Amniotic epithelial cell (primary cell): ENCODE measurements around the gene NT5C1B.

Experiments used
- DNase-seq: peaks from one replicate; pipeline ENCODE4 v3.0.0-alpha.2; 2010; ENCODE audit warnings: low read depth

NT5C1B gene

DNA sequence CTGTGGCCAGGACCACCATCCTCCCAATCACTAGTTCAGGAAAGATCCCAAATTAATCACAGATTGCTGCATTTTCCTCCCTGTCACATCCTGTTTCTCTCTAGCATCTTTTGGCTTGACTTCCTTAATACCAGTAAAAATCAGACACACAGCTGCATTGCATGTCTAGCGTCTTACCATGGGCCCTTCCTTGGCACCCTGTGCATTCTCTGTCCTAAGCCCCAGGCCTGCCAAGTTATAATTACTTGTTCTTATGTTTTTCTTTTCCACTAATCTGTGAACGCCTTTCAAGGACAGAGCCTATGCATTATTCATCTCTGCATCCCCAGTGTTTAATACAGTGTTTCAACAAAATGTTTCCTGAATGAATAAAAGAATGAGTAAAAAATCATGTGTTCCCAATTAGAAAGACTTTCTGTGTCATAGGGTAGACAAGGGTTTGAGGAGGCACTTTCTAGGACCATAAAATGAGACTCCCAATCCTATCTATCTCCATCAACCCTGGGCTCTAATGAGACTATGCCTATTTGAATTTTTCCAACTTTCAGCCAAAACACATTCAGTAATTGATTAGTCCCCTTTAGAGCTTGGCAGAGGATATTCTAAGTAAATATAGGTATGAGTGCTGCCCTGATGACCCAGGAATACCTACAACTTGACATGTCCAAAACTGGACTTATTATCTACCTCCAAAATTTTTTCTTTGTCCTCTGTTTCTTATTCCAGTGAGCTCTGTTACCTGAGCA is 10.3 kb upstream of the NT5C1B start:
- DNase-seq = no peak

- no peak for DNase-seq
Observed at GRCh38 chr2:18598848-18599484, 9.6 kb upstream of the NT5C1B start.

DNA sequence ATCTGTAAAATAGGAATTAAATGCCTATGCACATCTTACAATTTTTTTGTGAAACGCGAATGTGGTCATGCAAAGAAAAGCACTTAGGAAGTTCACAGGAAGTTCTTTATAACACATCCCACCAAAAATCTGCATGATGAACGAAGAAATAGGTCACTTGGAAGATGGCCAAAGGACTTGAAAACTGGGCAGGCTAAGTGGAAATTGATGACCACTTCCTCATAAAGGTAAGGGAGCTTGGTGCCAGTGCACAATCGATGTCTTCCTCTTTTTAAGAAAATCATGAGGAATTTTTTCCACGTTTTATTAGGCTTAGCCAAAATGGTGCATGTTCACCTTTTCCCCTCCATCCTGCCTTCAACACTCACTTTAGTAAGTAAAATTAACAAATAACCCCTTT is 8.2 kb upstream of the NT5C1B start:
- DNase-seq = no peak

DNA sequence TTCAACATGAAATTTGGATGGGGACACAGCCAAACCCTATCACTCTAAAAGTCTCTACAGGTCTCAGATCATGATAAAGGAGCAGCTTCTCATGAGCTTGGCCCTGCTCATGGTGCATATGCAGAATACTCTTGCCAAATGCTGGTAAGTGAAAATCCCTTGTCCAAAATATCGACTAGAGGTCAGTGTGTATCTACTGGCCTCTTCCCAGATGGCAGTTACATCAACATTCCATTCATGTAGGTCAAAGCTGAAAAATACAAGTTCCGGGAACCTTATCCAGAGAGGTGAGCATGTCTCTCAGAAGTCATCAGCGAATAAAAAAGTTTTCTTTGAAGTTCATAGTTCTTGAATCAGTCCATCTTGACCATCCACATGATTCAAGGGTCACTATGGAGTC is 7.6 kb upstream of the NT5C1B start:
- DNase-seq = no peak

GRCh38 chr2:18593496-18593895 is 4.1 kb upstream of the NT5C1B start:
- peak; percentile 15 for DNase-seq

- DNase-seq = no peak
Observed at GRCh38 chr2:18592372-18592771, 3.0 kb upstream of the NT5C1B start.

DNA sequence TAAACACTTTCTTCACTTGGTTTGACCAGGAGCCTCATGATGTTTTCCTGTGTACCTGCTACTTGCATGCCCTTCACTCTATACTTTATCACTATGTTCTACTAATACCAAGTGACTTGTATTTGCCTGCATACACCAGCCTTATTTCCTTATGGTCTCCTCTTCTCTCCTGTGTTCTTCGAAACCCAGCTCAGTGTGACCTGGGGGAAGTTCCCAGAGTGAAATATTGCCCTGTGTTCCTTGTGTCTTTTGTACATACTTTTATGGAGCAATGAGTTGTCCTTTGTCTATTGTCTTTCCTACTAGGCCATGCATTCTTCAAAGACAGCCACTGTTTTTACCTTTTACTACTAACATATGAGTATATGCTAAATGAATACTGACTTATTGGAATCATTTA is 567 bp downstream of the NT5C1B start:
- no peak for DNase-seq

- DNase-seq = no peak
Observed at GRCh38 chr2:18588049-18588448, 1.3 kb downstream of the NT5C1B start.

- DNase-seq = no peak
Observed at GRCh38 chr2:18585526-18585925, 3.8 kb downstream of the NT5C1B start.

- no peak for DNase-seq
Observed at GRCh38 chr2:18584608-18584954, 4.8 kb downstream of the NT5C1B start.

DNA sequence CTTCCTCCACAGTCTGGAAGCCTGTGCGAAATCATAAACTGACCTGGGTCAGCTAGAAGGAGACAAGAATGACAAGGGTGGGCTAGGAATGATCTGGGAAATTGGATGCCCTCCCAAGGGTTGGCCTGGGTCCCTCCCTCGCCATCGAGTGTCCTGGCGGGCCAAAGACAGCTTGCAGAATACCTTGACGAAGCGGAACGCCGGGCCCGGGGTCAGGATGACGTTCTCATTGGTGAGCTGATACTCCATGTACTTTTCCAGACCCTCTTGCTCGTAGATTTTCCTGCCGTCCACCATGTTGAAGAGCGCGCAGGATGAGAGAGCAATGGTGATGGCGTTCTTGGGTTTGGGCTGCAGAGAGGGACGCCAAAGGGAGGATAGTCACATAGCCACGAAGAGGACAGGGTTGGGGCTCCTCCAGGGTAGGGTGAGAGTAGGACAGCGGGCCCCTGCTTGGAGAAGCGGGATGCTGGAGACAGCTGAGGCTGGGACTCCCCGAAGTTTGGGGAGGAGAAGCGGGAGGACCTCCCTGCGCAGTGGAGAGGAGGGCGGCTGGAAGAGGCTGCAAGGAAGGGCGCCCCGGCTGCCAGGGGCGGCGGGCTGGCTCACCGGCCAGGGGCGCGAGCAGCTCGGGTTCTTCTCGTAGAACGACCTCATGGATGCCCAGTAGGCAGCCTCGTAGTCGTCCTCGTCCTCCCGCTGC is 5.3 kb downstream of the NT5C1B start:
- no peak for DNase-seq

- no peak for DNase-seq
Observed at GRCh38 chr2:18580606-18581005, 8.8 kb downstream of the NT5C1B start.

DNA sequence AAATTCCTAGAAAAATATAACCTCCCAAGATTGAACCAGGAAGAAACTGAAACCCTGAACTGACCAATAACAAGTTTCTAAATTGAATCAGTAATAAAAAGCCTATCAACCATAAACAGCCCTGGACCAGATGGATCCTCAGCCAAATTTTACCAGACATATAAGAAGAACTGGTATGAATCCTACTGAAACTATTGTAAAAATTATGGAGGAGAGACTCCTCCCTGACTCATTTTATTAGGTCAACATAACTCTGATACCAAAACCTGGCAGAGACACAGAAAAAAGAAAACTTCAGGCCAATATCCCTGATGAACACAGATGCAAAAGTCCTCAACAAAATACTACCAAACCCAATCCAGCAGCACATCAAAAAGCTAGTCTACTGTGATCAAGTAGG is 11.3 kb downstream of the NT5C1B start:
- no peak for DNase-seq

DNA sequence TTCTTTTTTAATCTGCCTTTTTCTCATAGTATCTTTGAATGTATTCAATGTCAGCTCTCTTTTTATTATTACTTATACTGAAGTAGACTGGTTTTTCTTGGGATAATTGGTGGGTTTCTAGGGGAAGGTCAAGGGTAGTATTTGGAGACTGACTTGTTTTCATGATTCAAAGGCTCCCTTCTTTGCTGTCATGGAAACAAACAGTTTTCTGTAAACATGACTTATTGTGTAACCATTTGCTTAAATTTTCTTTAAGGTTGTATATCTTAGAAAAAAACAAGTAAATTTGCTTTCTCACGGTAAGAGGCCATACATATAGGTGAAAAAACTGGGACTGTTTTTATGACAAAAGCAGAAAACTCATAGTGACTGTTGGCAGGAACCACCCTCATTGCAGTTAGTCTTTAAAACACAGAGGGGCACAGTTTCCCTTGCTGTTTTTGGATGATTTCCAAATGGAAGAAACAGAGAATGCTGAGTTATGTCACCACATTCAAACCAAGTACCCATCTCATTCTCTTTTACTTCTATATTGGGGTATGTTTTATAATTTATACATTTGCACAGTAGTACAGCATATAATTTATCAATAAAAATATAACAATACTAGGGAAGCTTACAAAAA is 23.1 kb downstream of the NT5C1B start:
- DNase-seq = peak; percentile 30

DNA sequence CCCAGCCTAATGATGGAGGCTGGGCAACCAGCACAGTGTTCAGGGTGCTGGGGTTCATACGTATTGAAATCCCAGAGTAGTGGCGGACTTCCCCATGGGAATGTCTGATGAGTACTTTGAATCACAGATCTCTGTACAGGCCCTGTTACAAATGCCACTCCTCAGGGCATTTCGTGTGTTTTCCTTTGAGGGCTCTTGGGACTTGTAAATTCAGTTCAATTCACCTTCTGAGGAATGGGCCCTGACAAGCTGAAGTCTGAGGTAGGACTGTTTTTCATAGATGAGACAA is 28.6 kb downstream of the NT5C1B start:
- DNase-seq = no peak

- DNase-seq = peak; percentile 94
Observed at GRCh38 chr2:18560031-18560796, 29.2 kb downstream of the NT5C1B start, which contains the start of gene RDH14. TSS of gene RDH14 (minus strand) at chr2:18560653. CDS start at chr2:18560572, 81 bp downstream.

DNA sequence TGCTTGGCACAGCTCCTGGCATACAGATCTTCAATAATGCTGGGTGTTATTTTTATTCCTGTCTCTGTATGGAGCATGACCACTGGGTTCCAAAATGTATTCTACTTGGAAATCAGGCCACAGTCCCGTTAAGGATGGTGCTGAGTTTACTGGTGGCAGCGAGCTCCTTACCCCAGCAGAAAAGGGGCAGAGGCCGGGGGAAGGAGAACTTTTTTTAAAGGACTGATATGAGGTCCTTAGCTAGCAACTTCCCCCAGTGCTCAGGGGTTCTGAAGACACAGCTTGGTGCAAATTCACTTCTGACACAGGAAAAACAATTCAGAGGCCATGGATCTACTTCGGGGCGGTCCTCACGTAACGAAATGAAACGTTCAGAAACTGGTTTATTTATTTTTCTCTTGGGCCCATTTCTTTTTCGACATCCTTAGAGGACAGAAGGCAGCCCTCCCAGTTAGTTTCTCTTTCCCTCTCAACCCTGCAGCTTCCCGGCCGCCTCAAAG is 29.8 kb downstream of the NT5C1B start:
- peak; percentile 22 for DNase-seq

- DNase-seq = no peak
Observed at GRCh38 chr2:18558458-18558857, 30.9 kb downstream of the NT5C1B start.

DNA sequence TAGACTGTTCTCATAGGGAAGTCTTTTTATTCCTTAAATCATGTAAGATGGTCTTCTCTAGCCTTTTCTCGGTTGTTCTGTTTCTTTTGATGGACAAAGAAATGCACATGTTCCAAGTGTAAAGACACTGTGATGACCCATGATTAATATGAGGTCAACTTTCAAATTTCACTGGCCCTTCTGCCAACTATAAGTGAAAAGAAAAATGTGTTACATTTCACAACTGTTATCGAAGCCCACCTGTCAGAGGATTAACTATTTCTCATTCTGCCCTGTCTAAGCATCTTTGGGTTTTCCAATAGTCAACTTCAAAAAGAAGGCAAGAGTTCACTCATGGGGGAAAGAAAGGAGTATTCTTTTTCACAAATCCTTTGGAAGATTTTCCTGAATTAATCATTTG is 32.2 kb downstream of the NT5C1B start:
- DNase-seq = no peak

DNA sequence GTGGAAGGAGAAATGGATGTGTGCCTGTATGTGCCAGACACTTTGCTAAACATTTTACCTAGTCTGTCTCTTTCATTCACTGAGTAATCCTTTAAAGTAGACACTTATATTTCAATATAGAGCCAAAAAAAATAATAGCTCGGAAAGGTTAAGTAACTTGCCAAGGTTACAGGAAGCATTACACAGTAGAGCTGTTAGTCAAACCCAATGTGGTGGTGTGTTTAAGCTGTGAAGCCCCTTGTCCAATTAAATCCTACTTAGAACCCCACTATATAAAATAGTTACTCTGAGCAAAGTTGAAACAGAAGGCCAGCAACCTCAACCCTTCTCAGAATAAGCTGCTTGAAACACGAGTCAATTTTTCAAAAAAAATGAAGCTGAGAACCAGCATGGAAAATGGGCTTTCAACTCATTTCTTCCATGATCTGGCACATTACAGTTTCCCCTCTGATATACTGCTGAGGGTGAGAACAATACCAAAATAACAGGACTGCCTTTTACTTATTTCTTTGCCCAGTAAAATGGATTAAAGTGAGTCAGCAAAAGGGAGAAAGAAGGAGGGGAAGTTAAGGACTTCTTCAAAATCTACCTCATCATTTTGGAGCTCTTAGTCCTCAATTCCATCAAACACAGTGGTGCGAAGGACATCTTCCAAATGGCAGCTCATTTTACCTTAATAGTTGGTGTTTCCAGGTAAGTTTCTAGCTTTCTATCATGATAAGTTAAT is 36.9 kb downstream of the NT5C1B start:
- no peak for DNase-seq

DNA sequence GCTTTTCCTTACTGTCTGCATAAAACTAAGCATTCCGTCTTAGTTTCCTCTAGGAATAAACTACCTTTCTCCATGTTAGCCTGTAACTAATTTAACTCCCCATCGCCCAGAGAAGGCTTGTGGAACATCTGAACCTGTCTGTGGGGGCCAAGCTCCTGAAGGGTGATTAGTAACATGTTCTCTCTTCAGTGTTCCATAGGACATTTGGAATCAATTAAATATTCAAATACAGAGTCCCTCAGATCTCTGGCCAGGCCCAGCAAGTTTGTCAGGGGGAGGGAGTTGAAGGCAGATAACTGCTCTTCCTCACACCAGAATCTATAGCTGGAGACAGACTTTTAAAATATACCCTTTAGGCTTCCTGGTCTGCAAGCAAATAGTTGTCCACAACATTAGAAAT is 37.7 kb downstream of the NT5C1B start:
- DNase-seq = no peak
